Uterus (tissue), 4 donors: ENCODE measurements around the gene STRBP. TPM values are rescaled to one million over a fixed set of nuclear protein-coding genes. Genes with fewer than 3 reads are reported as not detected.
"Not testable (repeated sequence)": the region's sequence is repeated elsewhere in the genome, so short reads cannot be mapped to it uniquely, and the experiment has no call there.

ENCODE experiments used
- DNase-seq, 2 donors: peaks; one replicate each; pipeline ENCODE4 v3.0.0-alpha.2; 2019 to 2020
- H3K27ac ChIP-seq, 2 donors: fragments of 200-600 bp; sonication (generic); 1 replicate in 1 of 2; 2 replicates in 1 of 2; pipeline ENCODE4 v1.5.1; 2016 to 2018
- H3K27me3 ChIP-seq, 2 donors: fragments of 200-600 bp; sonication (generic); one replicate each; pipeline ENCODE4 v1.5.1; 2018 to 2019; ENCODE audit warnings: control low read depth in 1 of 2
- H3K36me3 ChIP-seq, 2 donors: fragments of 200-600 bp; sonication (generic); one replicate each; pipeline ENCODE4 v1.5.1; 2019; ENCODE audit warnings: control low read depth in 1 of 2
- H3K4me1 ChIP-seq, 2 donors: fragments of 200-600 bp; sonication (generic); one replicate each; pipeline ENCODE4 v1.5.1; 2018 to 2019; ENCODE audit warnings: control low read depth in 1 of 2
- H3K4me3 ChIP-seq, 2 donors: fragments of 200-600 bp; sonication (generic); 1 replicate in 1 of 2; 2 replicates in 1 of 2; pipeline ENCODE4 v1.5.1; 2018 to 2019; ENCODE audit warnings: mild to moderate bottlenecking in 1 of 2
- H3K9me3 ChIP-seq, 2 donors: fragments of 200-600 bp; sonication (generic); one replicate each; pipeline ENCODE4 v1.5.1; 2019; ENCODE audit warnings: control low read depth in 1 of 2
- POLR2A ChIP-seq, 2 donors: fragments of 450-650 bp; IDR thresholded peaks; one replicate each; pipeline ENCODE4 v1.6.1; 2016; ENCODE audit warnings: antibody characterized with exemption in 2 of 2, mild to moderate bottlenecking in 1 of 2, moderate library complexity in 1 of 2
- intact Hi-C: fragments of 100-400 bp; cut with DNase I; formaldehyde crosslinking; loops from one replicate; pipeline ENCODE4 v1.15.1; 2023; ENCODE audit warnings: low total_unique reads
- total RNA-seq, 4 donors: library from RNA; depleted of rRNA in 3 of 4; stranded (reverse); fragments of >200 nt in 3 of 4; gene quantifications; one replicate each; pipeline versions ENCODE4 v1.1.0 to v1.2.4, GENCODE V29; 2014 to 2023
- TF ChIP-seq, protein P1 (sequence below), 4 experiments: fragments of 200-600 bp in 2 of 4; fragments of 450-650 bp in 2 of 4; sonication (generic) in 2 of 4; IDR thresholded peaks; one replicate each; pipeline ENCODE4 v1.5.1; 2016 to 2019; ENCODE audit warnings: antibody characterized with exemption in 4 of 4, mild to moderate bottlenecking in 2 of 4, moderate library complexity in 1 of 4
- donor health status: DM: yes; HTN: yes; CAD: no.

The STRBP gene
- total RNA-seq, 4 donors from 2014 or later = 3.3 to 28.2 (median 16.3) TPM

DNA sequence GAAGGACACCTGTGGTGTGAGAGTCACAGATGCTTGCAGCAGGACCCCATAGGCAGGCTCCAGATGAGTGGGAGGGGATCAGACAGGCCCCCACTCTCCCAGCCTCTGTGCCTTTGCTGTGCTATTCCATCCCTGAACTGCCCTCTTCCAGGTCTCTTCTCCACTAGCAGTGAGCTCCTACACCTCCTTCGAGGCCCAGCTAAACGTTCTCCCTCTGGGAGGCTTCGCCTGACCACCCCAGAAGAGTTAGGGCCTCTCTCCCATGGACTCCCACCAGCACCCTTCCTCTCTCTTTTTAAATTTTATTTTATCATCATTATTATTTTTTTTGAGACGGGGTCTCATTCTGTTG lies 35.9 kb upstream of the STRBP start:
- DNase-seq = no peak
- Histone ChIP-seq H3K27ac (no peak overlapping the region), H3K36me3 (no peaks in the 10 kb centered on the region), H3K4me3 (no peak overlapping the region), H3K27me3 (no peaks in the 10 kb centered on the region), H3K9me3 (no peaks in the 10 kb centered on the region), H3K4me1 (no peaks in the 10 kb centered on the region)
- TF ChIP-seq, protein P1, sequence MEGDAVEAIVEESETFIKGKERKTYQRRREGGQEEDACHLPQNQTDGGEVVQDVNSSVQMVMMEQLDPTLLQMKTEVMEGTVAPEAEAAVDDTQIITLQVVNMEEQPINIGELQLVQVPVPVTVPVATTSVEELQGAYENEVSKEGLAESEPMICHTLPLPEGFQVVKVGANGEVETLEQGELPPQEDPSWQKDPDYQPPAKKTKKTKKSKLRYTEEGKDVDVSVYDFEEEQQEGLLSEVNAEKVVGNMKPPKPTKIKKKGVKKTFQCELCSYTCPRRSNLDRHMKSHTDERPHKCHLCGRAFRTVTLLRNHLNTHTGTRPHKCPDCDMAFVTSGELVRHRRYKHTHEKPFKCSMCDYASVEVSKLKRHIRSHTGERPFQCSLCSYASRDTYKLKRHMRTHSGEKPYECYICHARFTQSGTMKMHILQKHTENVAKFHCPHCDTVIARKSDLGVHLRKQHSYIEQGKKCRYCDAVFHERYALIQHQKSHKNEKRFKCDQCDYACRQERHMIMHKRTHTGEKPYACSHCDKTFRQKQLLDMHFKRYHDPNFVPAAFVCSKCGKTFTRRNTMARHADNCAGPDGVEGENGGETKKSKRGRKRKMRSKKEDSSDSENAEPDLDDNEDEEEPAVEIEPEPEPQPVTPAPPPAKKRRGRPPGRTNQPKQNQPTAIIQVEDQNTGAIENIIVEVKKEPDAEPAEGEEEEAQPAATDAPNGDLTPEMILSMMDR (IDR thresholded peaks at IDR 0.05) = no peak
- intact Hi-C loops = no loop called here

DNA sequence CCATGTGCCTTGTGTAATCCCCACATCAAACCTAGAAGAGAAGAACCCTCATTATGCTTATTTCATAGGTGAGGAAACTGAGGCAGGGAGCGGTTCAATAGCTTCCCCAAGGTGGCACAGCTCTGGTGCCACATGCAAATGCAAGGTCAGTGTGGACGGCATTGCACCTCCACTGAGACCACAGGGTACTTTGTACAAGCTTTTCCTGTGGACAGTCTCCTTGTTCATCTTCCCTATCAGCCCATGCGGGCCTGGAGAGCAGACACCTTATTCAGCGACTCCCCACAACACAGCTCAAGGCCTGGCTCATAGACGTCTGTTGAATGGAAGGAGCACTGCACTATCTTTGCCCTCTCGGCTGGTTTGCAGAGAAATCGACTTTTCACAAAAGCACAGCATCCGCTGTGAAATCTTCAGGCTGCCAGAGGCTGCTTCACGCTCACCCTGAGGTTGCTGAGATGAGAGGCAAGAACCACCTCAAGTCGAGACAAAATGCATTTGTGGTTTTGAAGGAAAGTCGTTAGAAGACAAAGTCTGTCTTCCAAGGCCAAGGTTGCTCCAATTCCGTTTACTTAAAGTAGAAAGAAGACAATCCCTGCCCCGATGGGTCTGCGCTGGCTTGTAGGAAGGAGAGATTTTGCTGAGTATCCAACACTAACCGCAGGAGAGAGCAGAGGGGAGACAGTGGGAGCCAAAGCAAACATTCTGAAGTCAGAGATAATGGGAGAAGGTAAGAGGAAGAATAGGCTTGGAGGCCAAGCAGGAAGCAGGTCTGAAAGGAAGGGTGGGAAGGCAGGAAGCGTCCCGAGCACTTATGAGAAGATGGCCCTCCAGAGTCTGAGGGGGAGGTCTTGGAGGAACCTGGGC lies 34.2 kb upstream of the STRBP start:
- DNase-seq = no peak
- no peak overlapping the region for H3K4me3 ChIP-seq
- no peaks in the 10 kb centered on the region for H3K4me1 ChIP-seq
- H3K27me3 ChIP-seq = no peaks in the 10 kb centered on the region
- no peak overlapping the region for H3K27ac ChIP-seq
- H3K36me3 ChIP-seq = no peaks in the 10 kb centered on the region
- intact Hi-C loops = no loop called here
- TF ChIP-seq, protein P1 (IDR thresholded peaks at IDR 0.05) = no peak
- TF ChIP-seq POLR2A (IDR thresholded peaks at IDR 0.05) = no peak
- no peaks in the 10 kb centered on the region for H3K9me3 ChIP-seq

GRCh38 chr9:123301936-123302335 lies 33.5 kb upstream of the STRBP start:
- DNase-seq, H3K4me1 ChIP-seq, H3K27me3 ChIP-seq, intact Hi-C loops, H3K27ac ChIP-seq, H3K9me3 ChIP-seq, H3K36me3 ChIP-seq, H3K4me3 ChIP-seq: not testable (repeated sequence)

DNA sequence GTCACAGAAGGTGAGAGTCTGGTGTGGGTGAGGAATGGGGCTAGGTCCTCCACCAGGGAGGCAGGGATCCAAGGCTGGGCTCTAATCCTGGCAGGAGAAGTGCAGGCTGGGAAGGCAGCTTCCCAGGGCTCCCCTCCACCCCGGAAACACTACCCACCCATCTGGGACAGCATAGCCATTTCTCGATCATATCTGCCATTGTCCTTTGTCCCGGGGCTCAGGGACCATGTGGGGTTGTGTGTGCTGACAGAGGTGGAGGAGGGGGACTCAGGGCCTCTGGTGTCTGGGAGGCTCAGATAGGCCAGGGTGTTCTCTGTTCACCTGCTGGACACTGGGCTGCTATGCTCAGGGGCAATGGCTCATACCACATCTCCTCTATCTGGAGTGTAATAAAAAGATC lies 32.2 kb upstream of the STRBP start:
- no peaks in the 10 kb centered on the region for H3K36me3 ChIP-seq
- no peaks in the 10 kb centered on the region for H3K9me3 ChIP-seq
- H3K27ac ChIP-seq = no peak overlapping the region
- no peak overlapping the region for H3K4me3 ChIP-seq
- intact Hi-C loops = no loop called here
- no peaks in the 10 kb centered on the region for H3K4me1 ChIP-seq
- no peaks in the 10 kb centered on the region for H3K27me3 ChIP-seq
- TF ChIP-seq, protein P1 (IDR thresholded peaks at IDR 0.05) = no peak
- TF ChIP-seq POLR2A (IDR thresholded peaks at IDR 0.05) = no peak
- no peak for DNase-seq

GRCh38 chr9:123299558-123300126 lies 31.3 kb upstream of the STRBP start:
- intact Hi-C loops = no loop called here
- Histone ChIP-seq H3K36me3 (no peaks in the 10 kb centered on the region), H3K4me1 (no peaks in the 10 kb centered on the region), H3K27ac (no peak overlapping the region), H3K27me3 (no peaks in the 10 kb centered on the region), H3K4me3 (no peak overlapping the region), H3K9me3 (no peaks in the 10 kb centered on the region)
- DNase-seq = no peak
- TF ChIP-seq, protein P1 (IDR thresholded peaks at IDR 0.05) = no peak
- no peak for TF ChIP-seq POLR2A (IDR thresholded peaks at IDR 0.05)
